A673 (cell line): ENCODE data around the gene CNGA1. TPM values are rescaled to one million over a fixed set of nuclear protein-coding genes. Genes with fewer than 3 reads are reported as not detected.

Source experiments
- BruUV-seq: library from RNA; stranded (reverse); fragments of 400-500 nt; replicated peaks from 2 replicates; lab custom pipeline; 2021; lab: Mats Ljungman, UMichigan
- CTCF ChIA-PET: fragments of 300-600 bp; sonication (Branson Sonifier 250); formaldehyde crosslinking; loops from one replicate; lab custom pipeline; 2022; ENCODE audit warnings: antibody characterized with exemption; lab: Charles Lee
- POLR2A ChIA-PET: fragments of 300-600 bp; sonication (Branson Sonifier 250); formaldehyde crosslinking; loops from one replicate; lab custom pipeline; 2022; ENCODE audit warnings: antibody characterized with exemption; ENCODE audit not compliant: low non-redundant PET; lab: Charles Lee
- DNase-seq: peaks from one replicate; pipeline ENCODE4 v3.0.0-alpha.2; 2015; ENCODE audit warnings: low spot score
- H3K27ac ChIP-seq: fragments of 200-600 bp; sonication (generic); 2 replicates; pipeline ENCODE4 v1.5.1; 2016; ENCODE audit warnings: mixed run types, low read depth, mild to moderate bottlenecking, mixed read lengths, antibody characterized with exemption, low read length; ENCODE audit not compliant: poor library complexity, severe bottlenecking
- H3K27me3 ChIP-seq: fragments of 200-600 bp; sonication (generic); replicated peaks from 2 replicates; pipeline ENCODE4 v1.6.1; 2017; ENCODE audit warnings: mixed run types, low read depth, mild to moderate bottlenecking, mixed read lengths, antibody characterized with exemption, low read length; ENCODE audit not compliant: insufficient read depth, poor library complexity
- H3K36me3 ChIP-seq: fragments of 200-600 bp; sonication (generic); 2 replicates; pipeline ENCODE4 v1.6.1; 2016; ENCODE audit warnings: mixed run types, mild to moderate bottlenecking, mixed read lengths, antibody characterized with exemption, low read length; ENCODE audit not compliant: insufficient read depth, poor library complexity, severe bottlenecking
- H3K4me1 ChIP-seq: fragments of 200-600 bp; sonication (generic); 2 replicates; pipeline ENCODE4 v1.6.1; 2017; ENCODE audit warnings: mixed run types, mild to moderate bottlenecking, mixed read lengths, antibody characterized with exemption, low read length; ENCODE audit not compliant: insufficient read depth, poor library complexity, severe bottlenecking
- H3K4me3 ChIP-seq: fragments of 200-600 bp; sonication (generic); 2 replicates; pipeline ENCODE4 v1.5.1; 2016; ENCODE audit warnings: low read depth, mixed run types, mild to moderate bottlenecking, mixed read lengths, low read length; ENCODE audit not compliant: poor library complexity, severe bottlenecking
- H3K9me3 ChIP-seq: fragments of 200-600 bp; sonication (generic); 2 replicates; pipeline ENCODE4 v1.6.1; 2016; ENCODE audit warnings: mixed run types, low read depth, mild to moderate bottlenecking, mixed read lengths, antibody characterized with exemption, low read length; ENCODE audit not compliant: poor library complexity, severe bottlenecking
- EZH2 ChIP-seq: fragments of 200-600 bp; sonication (generic); IDR thresholded peaks from 2 replicates; pipeline ENCODE4 v1.6.1; 2017; ENCODE audit warnings: borderline replicate concordance, low read depth, mild to moderate bottlenecking, mixed read lengths, antibody characterized with exemption, low read length; ENCODE audit not compliant: poor library complexity, severe bottlenecking
- intact Hi-C: fragments of 100-400 bp; cut with micrococcal nuclease; formaldehyde crosslinking; loops from one replicate; pipeline ENCODE4 v1.10.0; 2022; ENCODE audit not compliant: unreplicated experiment
- total RNA-seq: library from RNA; stranded (reverse); gene quantifications from 2 replicates; pipeline ENCODE4 v1.2.3, GENCODE V29; 2021
- TF ChIP-seq, protein P1 (sequence below): fragments of 300-800, 200-600 bp; sonication (generic); conservative IDR thresholded peaks from 2 replicates; pipeline ENCODE4 v1.5.1; 2017; ENCODE audit warnings: low read depth, mild to moderate bottlenecking, antibody characterized with exemption, low read length, moderate library complexity, mixed read lengths

The CNGA1 gene
- total RNA-seq, 1 experiment from 2014 or later = 0.39 TPM

DNA sequence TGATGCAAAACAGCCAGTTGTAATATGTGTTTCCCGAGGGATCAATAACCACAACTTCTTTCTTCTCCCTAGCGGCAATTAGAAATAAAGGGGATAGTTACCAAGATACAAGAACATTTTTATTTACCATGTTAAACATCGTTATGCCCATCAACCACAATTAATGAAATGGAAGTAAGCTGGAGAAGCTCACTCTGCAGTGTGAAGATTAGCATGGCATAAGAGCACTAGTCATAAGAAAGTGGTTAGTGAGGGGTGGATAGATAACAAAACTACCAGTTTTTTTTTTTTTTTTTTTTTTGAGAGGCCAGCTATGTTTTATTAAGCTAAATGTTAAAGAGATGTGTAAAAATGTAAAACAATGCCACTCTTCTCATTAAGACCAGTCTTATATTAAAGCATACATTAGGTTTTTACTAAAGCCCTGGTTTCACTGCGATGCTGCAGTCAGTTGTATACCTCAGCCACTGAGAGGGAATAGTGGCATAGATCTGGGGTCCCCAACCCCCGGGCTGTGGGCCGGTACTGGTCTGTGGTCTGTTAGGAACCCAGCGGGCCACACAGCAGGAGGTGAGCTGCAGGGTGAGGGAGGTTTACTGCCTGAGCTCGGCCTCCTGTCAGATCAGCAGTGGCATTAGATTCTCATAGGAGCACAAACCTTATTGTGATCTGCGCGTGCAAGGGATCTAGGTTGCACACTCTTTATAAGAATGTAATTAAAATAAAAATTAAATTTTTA lies 74.2 kb downstream of the CNGA1 start:
- intact Hi-C loops = no loop called here
- Histone ChIP-seq H3K4me3 (no peak overlapping the region), H3K36me3 (no peaks in the 10 kb centered on the region), H3K9me3 (no peaks in the 10 kb centered on the region), H3K27me3 (peaks cover 7% of the 10 kb centered on the region), H3K4me1 (no peaks in the 10 kb centered on the region), H3K27ac (no peak overlapping the region)
- TF ChIP-seq, protein P1, sequence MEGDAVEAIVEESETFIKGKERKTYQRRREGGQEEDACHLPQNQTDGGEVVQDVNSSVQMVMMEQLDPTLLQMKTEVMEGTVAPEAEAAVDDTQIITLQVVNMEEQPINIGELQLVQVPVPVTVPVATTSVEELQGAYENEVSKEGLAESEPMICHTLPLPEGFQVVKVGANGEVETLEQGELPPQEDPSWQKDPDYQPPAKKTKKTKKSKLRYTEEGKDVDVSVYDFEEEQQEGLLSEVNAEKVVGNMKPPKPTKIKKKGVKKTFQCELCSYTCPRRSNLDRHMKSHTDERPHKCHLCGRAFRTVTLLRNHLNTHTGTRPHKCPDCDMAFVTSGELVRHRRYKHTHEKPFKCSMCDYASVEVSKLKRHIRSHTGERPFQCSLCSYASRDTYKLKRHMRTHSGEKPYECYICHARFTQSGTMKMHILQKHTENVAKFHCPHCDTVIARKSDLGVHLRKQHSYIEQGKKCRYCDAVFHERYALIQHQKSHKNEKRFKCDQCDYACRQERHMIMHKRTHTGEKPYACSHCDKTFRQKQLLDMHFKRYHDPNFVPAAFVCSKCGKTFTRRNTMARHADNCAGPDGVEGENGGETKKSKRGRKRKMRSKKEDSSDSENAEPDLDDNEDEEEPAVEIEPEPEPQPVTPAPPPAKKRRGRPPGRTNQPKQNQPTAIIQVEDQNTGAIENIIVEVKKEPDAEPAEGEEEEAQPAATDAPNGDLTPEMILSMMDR = no peak
- TF ChIP-seq EZH2 = no peak
- ChIA-PET CTCF (no interaction called here), POLR2A (no interaction called here)
- BruUV-seq = no TSS peak
- no peak for DNase-seq

DNA sequence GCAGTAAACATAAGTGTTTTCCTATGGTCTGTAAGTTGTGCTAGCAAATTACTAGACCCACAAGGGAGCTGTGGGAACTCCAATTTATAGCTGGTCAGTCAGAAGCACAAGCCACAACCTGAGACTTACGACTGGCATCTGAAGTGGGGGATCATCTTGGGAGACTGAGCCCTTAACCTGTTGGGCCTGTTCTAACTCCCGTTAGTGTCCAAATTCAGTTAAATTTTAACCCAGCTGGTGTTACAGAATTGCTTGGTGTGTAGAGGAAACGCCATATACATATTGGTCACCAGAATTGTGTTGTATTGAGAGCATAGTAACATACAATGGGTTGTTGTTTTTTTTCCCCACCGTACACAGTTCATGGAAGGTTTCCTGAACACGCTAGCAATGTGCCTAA lies 77.0 kb downstream of the CNGA1 start:
- no peaks in the 10 kb centered on the region for H3K36me3 ChIP-seq
- H3K9me3 ChIP-seq = no peaks in the 10 kb centered on the region
- no peak for DNase-seq
- no peak for TF ChIP-seq EZH2
- TF ChIP-seq, protein P1 = no peak
- POLR2A ChIA-PET = no interaction called here
- CTCF ChIA-PET = no interaction called here
- H3K4me1 ChIP-seq = no peaks in the 10 kb centered on the region
- BruUV-seq = no TSS peak
- H3K27me3 ChIP-seq = peaks cover 7% of the 10 kb centered on the region
- H3K27ac ChIP-seq = no peak overlapping the region
- H3K4me3 ChIP-seq = no peak overlapping the region
- intact Hi-C loops = loop anchor here (10.0 kb wide), 1 partner anchor 995 kb away; no protein-coding TSS in a partner anchor

DNA sequence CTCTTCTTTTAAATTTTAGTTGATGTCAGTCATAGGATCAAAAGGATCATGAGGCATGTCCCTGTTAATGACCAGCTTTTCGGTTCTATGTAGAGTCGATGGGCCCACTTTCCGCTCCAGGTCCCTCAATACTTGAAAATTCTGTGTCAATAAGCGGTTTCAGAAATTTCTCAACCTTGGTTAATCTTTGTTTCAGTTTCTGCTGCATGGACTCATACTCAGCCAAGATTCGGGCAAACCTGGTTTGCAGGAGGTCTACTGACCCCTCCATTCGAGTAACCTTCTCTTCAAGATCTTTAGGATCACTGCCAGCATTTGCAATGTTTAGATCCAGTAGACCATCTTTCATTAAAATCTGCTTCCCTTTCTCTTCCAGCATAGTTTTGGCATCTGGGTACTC lies 80.1 kb downstream of the CNGA1 start:
- H3K4me1 ChIP-seq = peaks cover 5% of the 10 kb centered on the region
- no peak overlapping the region for H3K4me3 ChIP-seq
- POLR2A ChIA-PET = no interaction called here
- H3K36me3 ChIP-seq = no peaks in the 10 kb centered on the region
- intact Hi-C loops = loop anchor here (10.0 kb wide), 1 partner anchor 992 kb away; no protein-coding TSS in a partner anchor
- DNase-seq = no peak
- CTCF ChIA-PET = no interaction called here
- TF ChIP-seq, protein P1 = no peak
- no peak for TF ChIP-seq EZH2
- BruUV-seq = no TSS peak
- H3K27me3 ChIP-seq = peaks cover 7% of the 10 kb centered on the region
- no peak overlapping the region for H3K27ac ChIP-seq
- H3K9me3 ChIP-seq = no peaks in the 10 kb centered on the region
